Measurements from ENCODE around the gene PALD1. TPM values are rescaled to one million over a fixed set of nuclear protein-coding genes. Genes with fewer than 3 reads are reported as not detected.

Gene PALD1
- total RNA-seq, 4 donors from 2014 or later = 10.4 to 19.1 (median 12.8) TPM

GRCh38 chr10:70586348-70586930, 107.9 kb downstream of the PALD1 start:
- Histone ChIP-seq H3K4me3 (no peak overlapping the region), H3K36me3 (no peaks in the 10 kb centered on the region), H3K4me1 (peaks cover 17 to 32% (median 21%) of the 10 kb centered on the region in 4 donors), H3K9me3 (no peaks in the 10 kb centered on the region), H3K27me3 (no peaks in the 10 kb centered on the region), H3K27ac (replicated peaks in 1 of 4) (no peak overlapping the region)
- intact Hi-C loops (cut with DNase I) = no loop called here
- 92% methylated on average over 8 of the region's 8 CpGs for WGBS
- no peak for DNase-seq (ENCODE audit: extremely low spot score)
- TF ChIP-seq POLR2AphosphoS5 (IDR thresholded peaks at IDR 0.05) (no peak), POLR2A (IDR thresholded peaks at IDR 0.05; ENCODE audit: low read depth) (no peak), EP300 (IDR thresholded peaks at IDR 0.05) (no peak), CTCF (IDR thresholded peaks at IDR 0.05) (no peak)

DNA sequence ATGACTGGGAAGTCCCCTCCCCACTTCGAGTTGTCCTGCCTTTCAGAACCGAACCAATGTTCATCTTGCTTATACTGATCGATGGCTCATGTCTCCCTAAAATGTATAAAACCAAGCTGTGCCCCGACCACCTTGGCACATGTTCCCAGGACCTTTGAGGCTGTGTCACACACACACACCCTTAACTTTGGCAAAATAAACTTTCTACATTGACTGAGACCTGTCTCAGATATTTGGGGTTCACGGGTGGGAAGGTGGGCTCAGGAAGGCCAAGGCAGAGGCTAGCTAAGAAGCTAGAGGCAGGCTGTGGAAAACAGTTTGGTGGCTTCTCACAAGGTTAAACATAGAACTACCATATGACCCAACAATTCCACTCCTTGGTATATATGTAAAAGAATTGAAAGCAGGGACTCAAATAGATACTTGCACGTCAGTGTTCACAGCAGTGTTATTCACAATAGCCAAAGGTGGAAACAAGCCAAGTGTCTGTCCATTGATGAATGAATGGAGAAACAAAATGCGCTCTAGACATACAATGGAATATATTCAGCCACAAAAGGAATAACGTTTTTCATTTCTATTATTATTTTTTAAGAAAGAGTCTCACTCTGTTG, 108.6 kb downstream of the PALD1 start:
- Histone ChIP-seq H3K27ac (replicated peaks in 1 of 4) (no peak overlapping the region), H3K27me3 (no peaks in the 10 kb centered on the region), H3K4me3 (no peak overlapping the region), H3K9me3 (no peaks in the 10 kb centered on the region), H3K36me3 (no peaks in the 10 kb centered on the region), H3K4me1 (peaks cover 17 to 32% (median 21%) of the 10 kb centered on the region in 4 donors)
- TF ChIP-seq CTCF (IDR thresholded peaks at IDR 0.05) (no peak), POLR2A (IDR thresholded peaks at IDR 0.05; ENCODE audit: low read depth) (no peak), POLR2AphosphoS5 (IDR thresholded peaks at IDR 0.05) (no peak), EP300 (IDR thresholded peaks at IDR 0.05) (no peak)
- intact Hi-C loops (cut with DNase I) = no loop called here
- DNase-seq (ENCODE audit: extremely low spot score) = no peak
- WGBS = 83% methylated on average over 8 of the region's 8 CpGs

- intact Hi-C loops (cut with DNase I) = no loop called here
- TF ChIP-seq CTCF (IDR thresholded peaks at IDR 0.05) = no peak
- TF ChIP-seq POLR2A (IDR thresholded peaks at IDR 0.05; ENCODE audit: low read depth) = no peak
- no peak for TF ChIP-seq EP300 (IDR thresholded peaks at IDR 0.05)
- TF ChIP-seq POLR2AphosphoS5 (IDR thresholded peaks at IDR 0.05) = no peak
- 65% methylated on average over 6 of the region's 6 CpGs for WGBS
- DNase-seq (ENCODE audit: extremely low spot score) = no peak
- Histone ChIP-seq H3K4me3 (no peak overlapping the region), H3K4me1 (peaks cover 17 to 32% (median 21%) of the 10 kb centered on the region in 4 donors), H3K27me3 (no peaks in the 10 kb centered on the region), H3K27ac (replicated peaks in 1 of 4) (no peak overlapping the region), H3K9me3 (no peaks in the 10 kb centered on the region), H3K36me3 (no peaks in the 10 kb centered on the region)
These were observed 109.7 kb downstream of the PALD1 start for GRCh38 chr10:70588255-70588654.

DNA sequence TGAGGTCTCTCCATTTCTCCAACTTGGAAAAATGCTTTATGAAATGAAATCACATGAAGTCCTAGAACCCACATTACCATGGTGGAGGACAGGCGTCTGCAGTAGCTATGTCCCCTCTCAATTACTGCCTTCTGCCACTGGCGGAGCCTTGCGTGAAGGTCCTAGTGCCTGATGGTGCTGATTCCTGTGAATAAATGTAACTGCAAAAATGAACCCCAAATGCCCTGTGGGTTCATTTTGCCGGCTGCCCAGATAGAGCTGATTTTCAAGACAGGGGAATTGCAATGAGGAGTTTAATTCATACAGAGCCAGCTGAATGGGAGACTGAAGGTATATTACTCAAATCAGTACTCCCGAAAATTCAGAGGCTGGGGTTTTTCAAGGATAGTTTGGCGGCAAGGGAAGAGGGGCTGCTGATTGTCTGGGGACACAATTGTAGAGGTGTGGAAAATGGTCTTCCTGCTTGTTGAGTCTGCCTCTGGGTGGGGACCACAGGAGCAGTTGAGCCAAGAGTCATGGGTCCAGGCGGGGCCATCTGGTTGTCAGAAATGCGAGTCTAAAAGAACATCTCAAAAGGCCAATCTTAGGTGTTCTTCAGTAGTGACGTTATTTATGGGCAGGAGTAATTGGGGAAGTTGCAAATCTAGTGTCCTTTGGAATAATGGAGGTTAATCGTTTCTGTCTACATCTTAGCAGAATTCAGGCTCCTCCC, 110.4 kb downstream of the PALD1 start:
- no peaks in the 10 kb centered on the region for H3K9me3 ChIP-seq
- TF ChIP-seq POLR2A (IDR thresholded peaks at IDR 0.05; ENCODE audit: low read depth) (no peak), EP300 (IDR thresholded peaks at IDR 0.05) (no peak), POLR2AphosphoS5 (IDR thresholded peaks at IDR 0.05) (no peak), CTCF (IDR thresholded peaks at IDR 0.05) (no peak)
- intact Hi-C loops (cut with DNase I) = no loop called here
- no peak overlapping the region for H3K27ac ChIP-seq (replicated peaks in 1 of 4)
- no peak for DNase-seq (ENCODE audit: extremely low spot score)
- no peak overlapping the region for H3K4me3 ChIP-seq
- H3K36me3 ChIP-seq = no peaks in the 10 kb centered on the region
- H3K4me1 ChIP-seq = peaks cover 17 to 27% (median 21%) of the 10 kb centered on the region in 4 donors
- H3K27me3 ChIP-seq = no peaks in the 10 kb centered on the region
- WGBS = 72% methylated on average over 9 of the region's 10 CpGs

Measured in esophagus muscularis mucosa (tissue), 4 donors.